Measurements from ENCODE around the gene RNF220. TPM values are rescaled to one million over a fixed set of nuclear protein-coding genes. Genes with fewer than 3 reads are reported as not detected.

The RNF220 gene
- total RNA-seq, 1 donor from 2014 or later: 60.0 TPM

GRCh38 chr1:44536357-44537209, 131.5 kb downstream of the RNF220 start:
- DNase-seq (ENCODE audit: low spot score): no peak
- no peak for ATAC-seq
- intact Hi-C loops (cut with DNase I): no loop called here

- intact Hi-C loops (cut with DNase I): no loop called here
- no peak for DNase-seq (ENCODE audit: low spot score)
- ATAC-seq: no peak
Observed at GRCh38 chr1:44537538-44537937, 132.5 kb downstream of the RNF220 start.

- intact Hi-C loops (cut with DNase I): no loop called here
- DNase-seq (ENCODE audit: low spot score): no peak
- no peak for ATAC-seq
Observed at GRCh38 chr1:44537956-44538355, 132.9 kb downstream of the RNF220 start.

GRCh38 chr1:44539991-44540730, 135.1 kb downstream of the RNF220 start:
- intact Hi-C loops (cut with DNase I): no loop called here
- ATAC-seq: no peak
- no peak for DNase-seq (ENCODE audit: low spot score)

GRCh38 chr1:44542420-44543063, 137.5 kb downstream of the RNF220 start:
- ATAC-seq (no peak), DNase-seq (ENCODE audit: low spot score) (no peak)
- intact Hi-C loops (cut with DNase I): no loop called here

GRCh38 chr1:44543064-44543744, 138.1 kb downstream of the RNF220 start:
- ATAC-seq: no peak
- no peak for DNase-seq (ENCODE audit: low spot score)
- intact Hi-C loops (cut with DNase I): no loop called here

GRCh38 chr1:44543786-44544185, 138.7 kb downstream of the RNF220 start:
- ATAC-seq (no peak), DNase-seq (ENCODE audit: low spot score) (no peak)
- intact Hi-C loops (cut with DNase I): no loop called here

- ATAC-seq (no peak), DNase-seq (ENCODE audit: low spot score) (no peak)
- intact Hi-C loops (cut with DNase I): no loop called here
Observed at GRCh38 chr1:44544960-44545359, 139.9 kb downstream of the RNF220 start.

GRCh38 chr1:44545961-44546360, 140.9 kb downstream of the RNF220 start:
- intact Hi-C loops (cut with DNase I): no loop called here
- ATAC-seq (no peak), DNase-seq (ENCODE audit: low spot score) (no peak)

- DNase-seq (ENCODE audit: low spot score) (no peak), ATAC-seq (no peak)
Observed at GRCh38 chr1:44546403-44547053, 141.5 kb downstream of the RNF220 start.

GRCh38 chr1:44547361-44547760, 142.3 kb downstream of the RNF220 start:
- no peak for ATAC-seq
- intact Hi-C loops (cut with DNase I): no loop called here
- DNase-seq (ENCODE audit: low spot score): no peak

More at GRCh38 chr1:44546403-44547053, 141.5 kb downstream of the RNF220 start:
- intact Hi-C loops (cut with DNase I): no loop called here

GRCh38 chr1:44547837-44548236, 142.8 kb downstream of the RNF220 start:
- intact Hi-C loops (cut with DNase I): no loop called here
- ATAC-seq (no peak), DNase-seq (ENCODE audit: low spot score) (no peak)

- intact Hi-C loops (cut with DNase I): no loop called here
- DNase-seq (ENCODE audit: low spot score): no peak
- no peak for ATAC-seq
Observed at GRCh38 chr1:44549510-44549909, 144.5 kb downstream of the RNF220 start.

- intact Hi-C loops (cut with DNase I): no loop called here
- ATAC-seq (no peak), DNase-seq (ENCODE audit: low spot score) (no peak)
Observed at GRCh38 chr1:44553127-44553758, 148.2 kb downstream of the RNF220 start.

GRCh38 chr1:44553771-44554170, 148.7 kb downstream of the RNF220 start:
- no peak for DNase-seq (ENCODE audit: low spot score)
- intact Hi-C loops (cut with DNase I): no loop called here
- no peak for ATAC-seq

- no peak for DNase-seq (ENCODE audit: low spot score)
Observed at GRCh38 chr1:44554706-44555105, 149.7 kb downstream of the RNF220 start.

GRCh38 chr1:44557778-44558177, 152.7 kb downstream of the RNF220 start:
- DNase-seq (ENCODE audit: low spot score) (no peak), ATAC-seq (no peak)
- intact Hi-C loops (cut with DNase I): no loop called here

More at GRCh38 chr1:44554706-44555105, 149.7 kb downstream of the RNF220 start:
- intact Hi-C loops (cut with DNase I): no loop called here
- ATAC-seq: no peak

GRCh38 chr1:44558883-44559282, 153.8 kb downstream of the RNF220 start:
- no peak for DNase-seq (ENCODE audit: low spot score)
- ATAC-seq: no peak
- intact Hi-C loops (cut with DNase I): no loop called here
